ENCODE results near the gene ANP32B.

Gene ANP32B

GRCh38 chr9:98022447-98022846 is 39.3 kb downstream of the ANP32B start:
- no peak overlapping the region for H3K4me3 ChIP-seq (ENCODE audit: control insufficient read depth, low read depth, low read length)
- no peak for TF ChIP-seq CTCF (IDR thresholded peaks at IDR 0.05; ENCODE audit: control insufficient read depth, insufficient read depth, low read depth, low read length, missing control alignments)

GRCh38 chr9:98024702-98025101 is 41.6 kb downstream of the ANP32B start:
- no peak overlapping the region for H3K4me3 ChIP-seq (ENCODE audit: control insufficient read depth, low read depth, low read length)
- DNase-seq (ENCODE audit: low read depth): no peak
- no peak for TF ChIP-seq CTCF (IDR thresholded peaks at IDR 0.05; ENCODE audit: control insufficient read depth, insufficient read depth, low read depth, low read length, missing control alignments)

More at GRCh38 chr9:98022447-98022846, 39.3 kb downstream of the ANP32B start:
- no peak for DNase-seq (ENCODE audit: low read depth)

GRCh38 chr9:98031169-98031568 is 48.0 kb downstream of the ANP32B start:
- H3K4me3 ChIP-seq (ENCODE audit: control insufficient read depth, low read depth, low read length): no peak overlapping the region
- no peak for TF ChIP-seq CTCF (IDR thresholded peaks at IDR 0.05; ENCODE audit: control insufficient read depth, insufficient read depth, low read depth, low read length, missing control alignments)
- DNase-seq (ENCODE audit: low read depth): no peak

- DNase-seq (ENCODE audit: low read depth): no peak
- H3K4me3 ChIP-seq (ENCODE audit: control insufficient read depth, low read depth, low read length): no peak overlapping the region
- no peak for TF ChIP-seq CTCF (IDR thresholded peaks at IDR 0.05; ENCODE audit: control insufficient read depth, insufficient read depth, low read depth, low read length, missing control alignments)
Observed at GRCh38 chr9:98031935-98032334, 48.8 kb downstream of the ANP32B start.

- DNase-seq (ENCODE audit: low read depth): no peak
- H3K4me3 ChIP-seq (ENCODE audit: control insufficient read depth, low read depth, low read length): no peak overlapping the region
- TF ChIP-seq CTCF (IDR thresholded peaks at IDR 0.05; ENCODE audit: control insufficient read depth, insufficient read depth, low read depth, low read length, missing control alignments): peak; percentile 77
Observed at GRCh38 chr9:98034593-98035546, 51.7 kb downstream of the ANP32B start.

GRCh38 chr9:98037357-98037756 is 54.2 kb downstream of the ANP32B start:
- DNase-seq (ENCODE audit: low read depth): no peak
- no peak overlapping the region for H3K4me3 ChIP-seq (ENCODE audit: control insufficient read depth, low read depth, low read length)
- no peak for TF ChIP-seq CTCF (IDR thresholded peaks at IDR 0.05; ENCODE audit: control insufficient read depth, insufficient read depth, low read depth, low read length, missing control alignments)

All from AG09309 (cell line).